HCT116 (cell line): ENCODE results near the gene BABAM2.

ENCODE experiments used
- ATF3 ChIP-seq: IDR thresholded peaks from 2 replicates; pipeline ENCODE4 v1.6.1; 2012
- CTCF ChIP-seq, 3 experiments: fragments of 200-600 bp in 1 of 3; sonication (generic) in 1 of 3; IDR thresholded peaks in 2 of 3; conservative IDR thresholded peaks in 1 of 3; 2 replicates each; pipeline ENCODE4 v1.5.1; 2012 to 2017; ENCODE audit warnings: low read depth in 2 of 3, low read length in 2 of 3, antibody characterized with exemption in 1 of 3, borderline replicate concordance in 1 of 3, control low read depth in 1 of 3, mild to moderate bottlenecking in 1 of 3, mixed read lengths in 1 of 3, mixed run types in 1 of 3, moderate library complexity in 1 of 3; ENCODE audit not compliant: insufficient read depth in 1 of 3
- EZH2 ChIP-seq: fragments of 200-600 bp; sonication (generic); IDR thresholded peaks from 2 replicates; pipeline ENCODE4 v1.6.1; 2017; ENCODE audit warnings: antibody characterized with exemption, mixed run types
- EZH2phosphoT487 ChIP-seq: fragments of 200-600 bp; IDR thresholded peaks from 2 replicates; pipeline ENCODE4 v1.6.1; 2018; ENCODE audit warnings: antibody characterized with exemption, borderline replicate concordance
- MAX ChIP-seq: IDR thresholded peaks from 2 replicates; pipeline ENCODE4 v1.6.1; 2012
- POLR2A ChIP-seq: IDR thresholded peaks from 2 replicates; pipeline ENCODE4 v1.7.0; 2011; ENCODE audit warnings: borderline replicate concordance; ENCODE audit not compliant: insufficient read depth, insufficient read length; ENCODE audit errors: extremely low read depth
- POLR2AphosphoS5 ChIP-seq: IDR thresholded peaks from 2 replicates; pipeline ENCODE4 v1.6.1; 2011; ENCODE audit warnings: mild to moderate bottlenecking, low read depth, low read length, moderate library complexity
- RAD21 ChIP-seq: IDR thresholded peaks from 2 replicates; pipeline ENCODE4 v1.6.1; 2012; ENCODE audit warnings: low read depth, mild to moderate bottlenecking
- SIN3A ChIP-seq: IDR thresholded peaks from 2 replicates; pipeline ENCODE4 v1.6.1; 2012; ENCODE audit warnings: low read depth
- SP1 ChIP-seq: IDR thresholded peaks from 2 replicates; pipeline ENCODE4 v1.6.1; 2012; ENCODE audit warnings: low read depth
- SRF ChIP-seq: IDR thresholded peaks from 2 replicates; pipeline ENCODE4 v1.6.1; 2012; ENCODE audit warnings: low read depth
- TCF7L2 ChIP-seq: IDR thresholded peaks from 2 replicates; pipeline ENCODE4 v1.7.0; 2011; ENCODE audit warnings: borderline replicate concordance, inconsistent platforms; ENCODE audit not compliant: insufficient read depth, insufficient read length; ENCODE audit errors: extremely low read depth
- ZFX ChIP-seq: fragments of 450-650 bp; IDR thresholded peaks from 2 replicates; pipeline ENCODE4 v1.6.1; 2017
- ZNF274 ChIP-seq: fragments of 200-500 bp; sonication (Bioruptor generic); IDR thresholded peaks from 2 replicates; pipeline ENCODE4 v1.6.1; 2014; ENCODE audit warnings: mild to moderate bottlenecking, low read depth, low read length, inconsistent platforms

- TF ChIP-seq CTCF (IDR thresholded peaks at IDR 0.05 in 2 of 3, conservative IDR thresholded peaks at IDR 0.05 in 1 of 3; ENCODE audit: borderline replicate concordance in 1 of 3, insufficient read depth in 1 of 3, low read depth in 2 of 3, low read length in 2 of 3) (no peak), ZFX (no peak), POLR2AphosphoS5 (no peak), SIN3A (no peak), ZNF274 (no peak), ATF3 (no peak), MAX (no peak), POLR2A (no peak), TCF7L2 (no peak), RAD21 (no peak), EZH2 (no peak), SP1 (no peak), EZH2phosphoT487 (no peak), SRF (no peak)
These were observed 37.8 kb upstream of the BABAM2 start for GRCh38 chr2:27852691-27853090.
